GM19238 (cell line): ENCODE data around the gene RIOX2.

ENCODE experiments used
- DNase-seq: peaks from one replicate; pipeline ENCODE4 v3.0.0; 2011; ENCODE audit warnings: low spot score; ENCODE audit not compliant: insufficient read length

The RIOX2 gene

DNA sequence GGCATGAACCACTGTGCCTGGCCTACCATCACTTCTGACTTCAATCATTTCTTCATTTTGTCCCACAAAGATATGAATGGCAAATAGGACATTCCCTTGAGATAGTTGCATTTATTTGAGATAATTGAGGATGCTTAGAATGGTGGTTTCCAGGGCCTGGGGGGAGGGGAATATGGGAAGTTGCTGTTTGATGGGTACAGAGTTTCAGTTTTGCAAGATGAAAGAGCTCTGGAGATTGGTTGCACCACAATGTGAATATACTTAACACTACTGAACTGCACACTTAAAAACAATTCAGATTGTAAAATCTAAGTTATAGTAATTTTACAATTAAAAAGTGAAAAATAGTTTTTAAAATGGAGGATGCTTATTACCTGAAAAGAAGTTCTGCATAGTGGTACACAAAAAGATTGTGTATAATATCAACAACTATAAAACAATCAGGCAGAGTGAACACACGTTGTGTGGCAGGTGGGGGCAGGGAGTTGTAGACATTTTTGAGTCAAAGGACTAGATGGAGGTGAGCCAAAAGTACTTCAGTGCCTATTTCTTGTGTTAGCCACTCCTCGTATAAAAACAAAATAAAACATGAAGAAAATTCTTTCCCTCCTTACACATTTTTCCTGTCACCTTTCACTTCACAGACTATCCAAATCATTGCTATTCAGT, 18.5 kb upstream of the RIOX2 start:
- DNase-seq, result no peak

DNA sequence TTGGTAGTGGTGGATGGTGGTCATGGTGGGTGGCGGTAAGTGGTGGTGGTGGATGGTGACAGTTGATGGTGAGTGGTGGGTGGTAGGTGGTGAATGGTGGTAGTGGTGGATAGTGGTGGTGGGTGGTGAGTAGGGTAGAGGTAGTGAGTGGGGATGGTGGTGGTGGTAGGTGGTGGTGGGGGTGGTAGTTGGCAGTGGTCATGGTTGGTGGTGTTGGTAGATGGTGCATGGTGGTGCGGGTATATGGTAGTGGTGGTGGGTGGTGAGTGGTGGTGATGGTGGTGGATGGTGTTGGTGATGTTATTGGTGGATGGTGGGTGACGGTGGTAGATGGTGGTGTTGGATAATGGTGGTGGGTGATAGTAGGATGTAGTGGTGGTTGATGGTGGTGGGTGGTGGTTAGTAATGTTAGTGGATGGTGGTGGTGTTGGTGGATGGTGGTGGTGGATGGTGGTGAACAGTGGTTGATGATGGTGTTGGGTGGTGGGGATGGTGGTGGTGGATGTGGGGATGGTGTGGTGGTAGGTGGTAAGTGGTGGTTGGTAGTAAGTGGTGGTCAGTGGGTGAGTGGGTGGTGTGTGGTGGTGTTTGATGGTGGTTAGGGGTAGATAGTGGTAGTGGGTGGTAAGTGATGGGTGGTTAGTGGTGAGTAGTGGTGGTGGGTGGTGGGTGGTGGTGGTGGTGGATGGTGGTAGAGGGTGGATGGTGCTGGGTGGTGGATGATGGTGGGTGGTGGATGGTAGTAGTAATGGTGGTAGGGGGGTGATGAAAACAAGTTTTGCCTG, 16.7 kb upstream of the RIOX2 start:
- DNase-seq, result no peak

DNA sequence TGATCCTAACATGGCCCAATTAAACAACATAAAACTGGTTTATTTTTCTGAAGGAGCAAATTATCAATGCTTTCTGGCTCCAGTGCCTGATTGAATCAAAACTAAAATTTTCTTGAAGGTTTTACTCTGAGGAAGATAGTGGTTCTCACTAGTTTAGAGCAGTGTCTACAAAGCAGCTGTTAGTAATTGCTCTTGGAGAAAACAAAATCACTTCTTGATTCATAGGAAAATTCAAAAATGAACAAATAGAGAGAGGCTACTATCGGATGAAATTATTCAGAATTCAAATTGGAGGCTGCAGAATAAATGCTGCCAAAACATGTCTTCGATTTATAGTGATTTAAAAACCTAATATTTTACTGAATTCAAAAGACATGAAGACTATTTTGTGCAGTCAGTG, 15.1 kb upstream of the RIOX2 start:
- no peak for DNase-seq

DNA sequence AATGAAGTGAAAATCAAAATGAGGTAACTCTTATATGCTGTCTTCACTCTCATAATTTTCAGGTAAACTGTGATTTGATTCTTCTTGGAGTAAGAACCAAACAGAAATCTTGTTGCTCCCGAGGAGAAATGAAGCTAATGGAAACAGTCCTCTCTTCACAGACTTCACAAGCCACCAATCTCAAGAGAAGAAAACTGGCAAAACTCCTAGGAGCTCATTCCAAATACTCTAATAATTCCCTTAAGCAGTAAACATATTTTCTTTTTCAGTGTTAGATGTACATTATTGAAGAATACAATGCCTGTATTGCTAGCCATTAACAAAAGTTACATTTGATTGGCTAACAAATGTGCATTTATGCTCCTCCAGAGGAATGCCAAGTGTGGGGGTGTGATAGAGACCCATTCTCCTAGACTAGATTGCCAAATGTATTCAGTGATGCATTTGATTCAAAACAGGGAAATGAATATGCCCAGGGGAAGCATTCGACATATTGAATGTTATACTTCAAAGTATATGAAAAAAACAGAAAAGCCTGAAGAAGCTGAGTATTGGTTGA, 11.8 kb upstream of the RIOX2 start:
- no peak for DNase-seq

DNA sequence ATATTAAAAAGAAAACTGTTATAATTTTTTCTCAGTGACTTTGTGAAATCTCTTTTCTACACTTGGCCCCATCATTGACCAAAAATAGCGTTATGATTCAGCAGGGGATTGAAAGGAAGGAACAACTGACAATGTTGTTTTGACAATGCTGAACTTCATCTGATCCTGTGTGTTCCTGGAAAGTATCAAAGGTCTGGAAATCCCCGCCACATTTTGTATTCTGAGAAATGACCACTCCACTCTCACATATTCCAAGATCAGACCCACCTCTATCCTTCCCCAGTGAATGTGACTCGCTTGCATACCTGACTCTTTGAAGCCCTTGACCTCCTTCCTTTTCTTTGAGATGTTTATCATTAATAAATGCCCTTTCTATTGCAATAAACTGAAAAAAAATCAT, 9.7 kb upstream of the RIOX2 start:
- DNase-seq, result no peak

DNA sequence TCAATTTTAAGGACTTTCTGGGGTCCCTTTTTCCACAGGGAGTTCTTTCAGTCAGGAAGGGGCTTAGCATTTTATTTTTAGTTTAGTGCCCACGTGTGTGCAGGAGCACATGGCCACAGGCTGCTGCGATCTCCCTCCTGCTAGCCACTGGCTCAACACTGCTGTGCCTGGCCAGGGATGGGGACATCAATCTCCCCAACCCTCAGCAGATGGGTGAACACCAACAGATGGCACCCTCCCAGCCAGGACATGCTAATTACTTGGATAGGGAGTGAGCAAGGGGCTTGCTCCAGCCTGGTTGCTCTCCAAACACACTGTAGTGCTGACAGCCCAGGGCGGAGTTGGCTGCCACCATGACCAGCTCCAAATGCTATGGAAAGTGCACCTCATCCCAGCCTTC, 7.4 kb upstream of the RIOX2 start:
- DNase-seq, result no peak

DNA sequence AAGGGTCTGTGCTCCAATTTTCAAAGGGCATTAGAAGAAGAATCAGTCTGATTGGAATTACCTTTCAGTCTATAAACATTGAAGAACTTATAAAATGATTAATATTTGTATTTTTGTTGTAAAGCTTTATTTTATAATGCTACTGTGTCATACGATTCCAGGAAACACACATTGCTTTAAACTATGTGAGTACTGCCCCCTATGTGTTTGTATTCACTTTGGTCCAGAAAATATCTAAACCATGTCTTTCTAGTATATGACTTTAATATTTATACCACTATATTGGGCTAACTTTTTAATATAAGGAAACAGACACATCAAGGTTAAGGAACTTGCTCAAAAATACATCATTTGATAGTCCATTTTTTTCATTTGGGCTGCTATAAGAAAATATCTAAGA, 3.2 kb upstream of the RIOX2 start:
- DNase-seq, result no peak

DNA sequence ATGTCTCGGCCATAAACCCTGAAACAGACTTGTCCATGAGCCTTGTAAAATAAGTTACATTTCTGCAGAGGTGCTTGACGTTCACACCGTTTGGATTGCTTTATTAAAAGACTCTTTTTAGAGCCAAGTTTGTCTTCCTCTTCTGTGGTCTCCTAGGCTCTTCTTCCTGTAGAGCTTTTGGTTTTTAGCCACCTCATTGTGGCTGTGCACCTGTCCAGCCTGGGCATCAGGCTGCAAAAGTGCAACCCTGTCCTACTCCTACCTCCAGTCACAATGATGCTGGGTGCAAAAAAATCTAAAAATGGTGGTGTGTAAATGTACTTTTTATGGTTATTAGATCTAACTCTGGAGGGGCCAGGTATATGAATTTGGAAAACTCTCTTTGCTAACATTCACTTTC, 2.8 kb upstream of the RIOX2 start:
- no peak for DNase-seq

DNA sequence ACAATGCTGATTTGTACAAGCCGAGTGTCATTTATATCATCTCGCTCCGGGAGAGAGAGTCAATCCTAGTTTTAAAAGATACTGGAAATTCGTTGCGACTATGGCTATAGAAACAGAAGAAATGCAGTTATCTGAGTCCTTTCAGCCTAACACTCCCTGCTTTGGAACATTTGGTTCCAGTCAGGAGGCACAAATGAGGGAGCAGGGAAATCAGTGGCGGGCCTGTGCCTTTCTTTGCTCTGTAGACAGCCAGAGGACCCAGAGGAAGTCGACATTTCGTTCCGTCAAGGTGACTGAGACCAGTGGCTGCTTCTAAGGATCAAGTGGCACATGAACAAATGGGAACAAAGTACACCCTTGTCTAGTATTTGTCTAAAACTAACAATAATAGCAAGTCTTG, 745 bp upstream of the RIOX2 start:
- no peak for DNase-seq

DNA sequence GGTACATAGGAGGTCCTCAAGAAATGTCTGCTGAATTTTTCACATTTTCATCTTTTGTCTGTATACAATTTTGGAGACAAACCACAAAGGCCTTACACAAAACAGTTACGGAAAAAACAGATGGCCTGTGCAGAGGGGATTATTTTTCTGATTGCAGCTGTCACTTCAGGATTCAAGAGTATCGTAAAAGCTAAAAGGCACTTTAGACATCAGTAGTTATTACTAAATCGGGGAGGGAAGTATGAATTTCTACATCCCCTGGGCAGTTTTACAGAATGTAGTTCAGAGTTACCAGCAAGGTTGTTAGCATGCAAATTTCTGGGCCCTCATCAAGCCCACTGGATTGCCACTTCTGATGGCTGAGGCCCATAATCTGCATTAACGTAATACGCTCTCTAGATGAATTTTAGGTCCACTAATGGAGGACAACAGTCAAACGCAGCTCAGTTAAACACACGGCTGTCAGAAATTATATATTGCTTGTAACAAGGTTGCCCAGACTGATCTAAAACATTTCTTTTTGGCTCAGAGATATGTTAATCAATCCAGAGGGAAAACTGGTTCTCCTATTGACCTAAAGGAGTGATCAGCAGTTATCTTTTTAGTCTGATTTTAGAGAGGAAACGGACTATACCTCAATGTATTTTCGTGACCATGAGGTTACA, 1.1 kb downstream of the RIOX2 start:
- no peak for DNase-seq

DNA sequence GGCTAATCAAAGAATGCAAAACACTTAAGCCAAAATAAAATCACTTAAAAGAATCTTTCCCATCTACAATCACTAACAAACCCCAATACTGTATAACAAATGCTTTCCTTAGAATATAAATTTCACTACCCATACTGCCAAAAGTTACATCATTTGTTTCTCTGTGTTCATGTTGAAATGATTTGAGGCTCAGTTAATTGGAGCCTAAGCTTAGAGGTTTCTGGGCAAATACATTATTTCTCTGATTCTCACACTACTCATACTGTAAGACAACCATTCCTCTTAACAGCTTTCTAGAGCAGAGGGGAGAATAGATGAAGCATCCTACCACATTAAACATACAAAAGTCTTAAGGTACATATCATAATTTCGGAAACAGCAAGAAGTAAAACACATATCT, 2.1 kb downstream of the RIOX2 start:
- DNase-seq, result no peak

DNA sequence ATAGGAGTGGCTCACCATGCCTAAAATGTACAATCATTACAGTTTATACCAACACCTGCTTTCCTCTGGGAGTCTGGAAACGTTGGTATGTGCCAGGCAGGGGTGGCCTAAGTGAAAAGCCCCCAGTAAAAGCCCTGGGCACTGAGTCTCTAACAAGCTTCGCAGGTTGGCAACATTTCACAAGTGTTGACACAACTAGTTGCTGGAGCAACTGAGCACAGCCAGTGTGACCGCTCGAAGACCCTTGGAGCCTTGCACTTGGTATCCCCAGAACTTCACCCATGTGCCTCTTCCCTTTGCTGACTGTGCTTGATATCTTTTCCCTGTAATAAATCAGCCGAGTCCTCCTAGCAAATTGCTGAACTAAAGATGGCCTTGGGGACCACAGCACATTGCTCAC, 2.7 kb downstream of the RIOX2 start:
- DNase-seq, result no peak

DNA sequence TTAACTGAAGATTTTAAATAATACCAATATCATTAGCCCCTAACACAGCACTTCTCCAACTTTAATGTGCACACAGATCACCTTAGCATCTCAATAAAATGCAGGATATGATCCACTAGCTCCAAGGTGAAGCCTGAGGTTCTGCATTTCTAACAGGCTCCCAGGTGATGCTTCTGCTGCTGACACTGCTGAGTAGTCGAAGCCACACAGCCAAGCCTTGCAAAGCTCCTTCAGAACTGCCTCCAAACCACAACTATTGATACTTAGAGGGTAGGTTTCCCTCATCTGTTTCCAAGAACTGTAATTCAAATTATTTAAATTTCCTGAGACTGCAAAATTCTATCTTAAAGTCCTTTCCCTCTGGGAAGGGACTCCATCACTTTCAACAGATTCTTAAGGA, 3.9 kb downstream of the RIOX2 start:
- no peak for DNase-seq

DNA sequence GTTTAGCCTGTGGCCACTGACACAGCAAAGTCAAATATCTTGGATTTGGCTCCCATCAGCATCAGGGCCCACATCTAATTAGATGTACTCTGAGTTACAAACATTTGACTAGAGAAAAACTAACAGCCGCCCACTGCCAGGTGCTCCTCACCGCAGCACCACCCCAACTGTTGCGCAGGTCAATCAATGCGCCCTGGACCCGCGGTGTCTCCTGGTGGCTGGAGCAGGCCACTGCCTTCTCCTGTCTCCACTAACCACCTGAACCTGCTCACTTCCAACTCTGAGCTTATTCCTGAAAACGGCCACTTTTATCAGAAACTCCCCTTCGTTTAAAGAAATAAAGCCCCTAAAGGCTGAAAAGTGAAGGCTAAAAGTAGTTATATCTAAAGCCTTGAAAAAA, 4.3 kb downstream of the RIOX2 start:
- DNase-seq, result no peak

DNA sequence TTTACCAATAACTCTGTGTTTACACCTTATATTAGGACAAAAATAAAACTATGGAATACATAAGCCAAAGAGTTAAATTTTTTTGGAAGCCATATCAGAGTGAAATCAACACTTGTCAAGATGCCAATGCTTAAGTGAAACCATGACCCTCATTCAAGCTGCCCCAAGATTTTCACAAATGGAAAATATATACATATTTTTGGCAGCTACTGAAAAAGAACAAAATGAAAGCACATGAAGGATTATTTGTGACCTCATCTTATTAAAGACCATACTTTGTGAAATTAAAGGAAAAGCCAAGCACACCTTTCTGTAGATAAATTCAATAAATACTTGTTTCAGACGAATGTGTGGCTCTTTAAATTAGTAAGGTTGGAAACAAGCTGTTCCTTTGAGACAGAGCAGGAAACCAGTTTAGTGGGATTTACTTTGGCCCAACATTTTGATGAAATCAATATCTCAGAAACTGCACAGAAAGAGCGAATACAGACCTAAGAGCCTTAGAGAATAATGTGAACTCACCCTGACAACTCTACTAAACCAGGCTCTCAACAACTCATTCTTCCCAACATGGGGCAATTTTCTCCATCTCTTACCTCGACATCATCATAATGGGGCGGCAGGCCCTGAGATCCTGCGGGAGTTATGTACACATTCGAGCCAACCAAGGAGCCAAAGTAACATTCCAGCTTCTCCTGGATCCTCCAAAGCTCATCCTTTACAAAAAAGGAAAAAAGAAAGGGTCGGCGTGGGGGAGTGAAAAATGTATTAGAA, 11.1 kb downstream of the RIOX2 start:
- DNase-seq, result no peak

DNA sequence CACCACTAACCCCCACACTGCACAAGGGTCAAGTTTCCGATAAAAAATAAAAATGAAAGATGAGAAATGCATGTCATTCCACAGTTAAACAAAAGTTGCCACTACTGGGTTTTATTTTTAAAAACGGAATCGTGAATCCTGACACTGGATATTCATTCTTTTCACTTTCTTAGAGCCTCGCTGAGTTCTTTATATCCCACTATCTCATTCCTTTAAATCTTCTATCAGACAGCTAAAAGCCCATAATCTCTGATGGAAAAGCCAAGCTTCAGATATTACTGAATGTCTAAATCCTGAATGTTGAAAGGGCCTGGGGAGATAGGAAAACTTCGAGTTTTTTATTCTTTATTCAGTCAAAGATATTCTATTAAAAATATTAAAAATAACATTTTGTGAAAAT, 11.7 kb downstream of the RIOX2 start:
- DNase-seq, result no peak

DNA sequence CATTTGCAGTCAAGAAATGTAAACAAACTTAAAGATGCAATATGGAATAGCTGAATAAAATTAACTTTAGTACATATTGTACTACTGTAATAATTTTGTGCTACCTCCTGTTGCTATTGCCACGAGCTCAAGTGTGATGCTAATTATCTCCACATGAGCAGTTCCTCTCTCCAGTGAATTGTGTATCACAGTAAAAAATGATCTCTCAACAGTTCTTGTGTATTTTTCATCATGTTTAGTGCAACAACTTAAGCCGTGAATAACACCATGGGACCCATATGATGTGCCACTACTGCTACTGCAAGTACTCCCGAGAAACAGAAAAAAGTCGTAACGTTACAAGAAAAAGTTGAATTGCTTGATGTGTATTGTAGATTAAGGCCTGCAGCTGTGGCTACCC, 12.4 kb downstream of the RIOX2 start:
- no peak for DNase-seq

DNA sequence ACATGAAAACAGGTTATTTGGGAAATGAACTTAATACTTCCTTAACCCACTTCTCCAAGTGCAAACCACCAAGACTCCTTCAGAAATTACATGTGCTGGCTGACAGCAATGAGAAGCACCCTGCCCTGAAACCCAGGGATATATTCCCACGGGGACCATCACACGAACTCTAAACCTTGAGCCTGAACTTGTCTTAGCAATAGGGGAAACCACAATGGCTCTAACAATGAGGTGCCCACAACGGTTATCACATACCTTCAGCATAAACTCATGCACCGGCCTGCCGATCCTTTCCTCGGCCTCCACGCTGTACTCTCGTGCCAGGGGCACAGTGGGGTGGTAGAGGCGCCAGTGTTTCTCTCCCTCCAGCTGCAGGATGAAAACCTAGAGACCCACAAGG, 13.4 kb downstream of the RIOX2 start:
- no peak for DNase-seq

DNA sequence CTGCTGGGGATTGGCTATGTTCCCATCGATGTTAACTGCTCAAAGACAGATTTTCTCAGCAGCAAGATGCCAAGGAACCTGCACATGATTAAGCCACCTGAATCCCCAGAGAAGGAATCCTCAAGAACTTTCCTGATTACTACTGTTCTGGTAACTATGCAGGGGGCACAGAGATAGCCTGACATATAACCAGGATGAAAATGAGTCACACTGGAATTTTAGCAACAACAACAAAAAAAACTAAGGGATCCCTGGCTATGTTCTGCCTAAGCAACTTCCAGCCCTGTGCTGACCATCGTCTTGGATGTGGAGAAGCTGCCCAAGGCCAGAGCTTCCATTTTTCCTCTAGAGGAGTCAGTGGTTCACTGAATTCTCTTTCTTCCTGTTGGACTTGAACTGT, 13.8 kb downstream of the RIOX2 start:
- DNase-seq, result no peak

DNA sequence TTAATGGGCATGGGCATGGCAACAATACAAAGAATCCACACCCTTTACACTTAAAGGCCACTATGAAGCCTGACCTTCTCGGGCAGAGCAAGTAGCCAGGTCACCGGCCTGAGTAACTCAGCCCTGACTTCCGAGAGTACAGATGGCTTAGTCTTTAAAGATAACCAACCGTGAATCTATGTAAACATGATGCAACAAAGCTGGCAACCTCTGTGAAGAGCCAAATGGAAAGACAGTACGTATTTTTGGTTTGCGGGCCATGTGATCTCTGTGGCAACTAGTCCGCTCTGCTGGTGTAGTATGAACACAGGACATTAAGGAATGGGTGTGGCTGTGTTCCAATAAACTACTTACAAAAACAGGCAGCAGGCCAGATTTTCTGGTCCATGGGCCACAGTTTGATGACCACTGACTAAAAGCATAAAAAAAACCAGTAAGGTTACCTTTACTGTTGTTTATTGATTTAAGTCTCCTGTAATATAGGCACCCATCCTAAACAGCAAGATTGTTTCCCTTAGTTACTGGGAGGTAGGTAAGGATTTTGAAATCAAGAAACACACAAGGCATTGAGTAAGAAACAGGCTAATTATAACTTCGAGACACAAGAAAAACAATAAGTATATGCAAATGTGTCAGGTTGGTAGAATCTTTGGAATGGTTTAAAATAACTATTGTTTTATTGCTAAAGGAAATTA, 14.5 kb downstream of the RIOX2 start:
- no peak for DNase-seq

DNA sequence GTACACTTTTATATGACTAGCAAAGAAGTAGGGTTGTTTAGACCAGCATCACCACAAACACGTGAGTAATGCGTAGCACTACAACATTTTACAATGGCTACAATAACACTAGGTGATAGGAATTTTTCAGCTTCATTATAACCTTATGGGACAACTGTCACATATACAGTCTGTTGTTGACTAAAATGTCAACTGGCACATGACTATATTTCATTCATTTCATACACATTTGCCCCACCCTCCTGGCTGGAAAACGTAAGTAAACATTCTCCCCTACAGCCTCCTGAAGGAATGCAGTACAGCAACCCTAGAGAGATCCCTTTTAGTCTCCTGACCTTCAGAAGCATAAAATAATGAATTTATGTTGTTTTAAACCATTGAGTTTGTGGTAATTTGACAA, 16.2 kb downstream of the RIOX2 start:
- no peak for DNase-seq
